ENCODE results near the gene GRK7.
"Not testable (repeated sequence)": the region's sequence is repeated elsewhere in the genome, so short reads cannot be mapped to it uniquely, and the experiment has no call there.

Gene GRK7

GRCh38 chr3:141796081-141796888 is 33.1 kb downstream of the GRK7 start:
- peak; percentile 62 to 78 (median 71) for DNase-seq (ENCODE audit: low read depth in 3 of 3)

- DNase-seq (ENCODE audit: low read depth in 3 of 3), result peak in 1 of 3 experiments; percentile 47
These were observed 33.9 kb downstream of the GRK7 start for GRCh38 chr3:141796889-141797781.

- DNase-seq (ENCODE audit: low read depth in 3 of 3), result no peak
These were observed 34.7 kb downstream of the GRK7 start for GRCh38 chr3:141797819-141798447.

- DNase-seq (ENCODE audit: low read depth in 3 of 3), result no peak
These were observed 35.2 kb downstream of the GRK7 start for GRCh38 chr3:141798448-141798845.

GRCh38 chr3:141802316-141803077 is 39.3 kb downstream of the GRK7 start:
- no peak for DNase-seq (ENCODE audit: low read depth in 3 of 3)

GRCh38 chr3:141803538-141803937 is 40.3 kb downstream of the GRK7 start:
- not testable (repeated sequence) for DNase-seq (ENCODE audit: low read depth in 3 of 3)

- DNase-seq (ENCODE audit: low read depth in 3 of 3), result no peak
These were observed 41.2 kb downstream of the GRK7 start for GRCh38 chr3:141804447-141804777.

- no peak for DNase-seq (ENCODE audit: low read depth in 3 of 3)
These were observed 41.8 kb downstream of the GRK7 start for GRCh38 chr3:141804778-141805639.

- DNase-seq (ENCODE audit: low read depth in 3 of 3), result no peak
These were observed 44.2 kb downstream of the GRK7 start for GRCh38 chr3:141807277-141808033.

- no peak for DNase-seq (ENCODE audit: low read depth in 3 of 3)
These were observed 45.4 kb downstream of the GRK7 start for GRCh38 chr3:141808586-141808985.

- DNase-seq (ENCODE audit: low read depth in 3 of 3), result no peak
These were observed 47.0 kb downstream of the GRK7 start for GRCh38 chr3:141810161-141810560.

GRCh38 chr3:141811348-141811747 is 48.1 kb downstream of the GRK7 start:
- DNase-seq (ENCODE audit: low read depth in 3 of 3), result no peak

- DNase-seq (ENCODE audit: low read depth in 3 of 3), result no peak
These were observed 48.9 kb downstream of the GRK7 start for GRCh38 chr3:141812084-141812483.

GRCh38 chr3:141812586-141812985 is 49.4 kb downstream of the GRK7 start:
- no peak for DNase-seq (ENCODE audit: low read depth in 3 of 3)
